A375 (cell line): ENCODE results near the gene OR10H4. TPM values are rescaled to one million over a fixed set of nuclear protein-coding genes. Genes with fewer than 3 reads are reported as not detected.

ENCODE experiments used
- total RNA-seq: library from RNA; depleted of rRNA; stranded (reverse); fragments of >200 nt; shearing (Covaris generic); gene quantifications from 2 replicates; pipeline ENCODE4 v1.2.3, GENCODE V29; 2014; rRNA removed

Gene OR10H4
- total RNA-seq = not detected in 2 replicates

GRCh38 chr19:15948223-15949058 is at the start of gene OR10H4:
OR10H4 (plus strand) TSS chr19:15949008; CDS start chr19:15949008, 0 bp downstream.

GRCh38 chr19:15934332-15935078 is 14.3 kb upstream of the OR10H4 start, which contains the start of gene CYP4F11:
CYP4F11 (minus strand) TSS chr19:15934529; CDS start chr19:15934408, 121 bp downstream.

Other genes starting within 250 kb of the OR10H4 start
- gene OR10H2, start 221.0 kb upstream of the OR10H4 start, total RNA-seq = not detected in 2 replicates
- not detected in 2 replicates for gene OR10H3, start 211.0 kb upstream of the OR10H4 start, total RNA-seq
- not detected in 2 replicates for gene OR10H5, start 161.3 kb upstream of the OR10H4 start, total RNA-seq
- not detected in 2 replicates for gene OR10H1, start 133.3 kb upstream of the OR10H4 start, total RNA-seq
- 0.26 and 0.42 TPM in 2 replicates for gene CYP4F2, start 50.9 kb upstream of the OR10H4 start, total RNA-seq
- gene CYP4F11, start 14.5 kb upstream of the OR10H4 start, total RNA-seq = 0.58 and 0.72 TPM in 2 replicates
- gene TPM4, start 127.5 kb downstream of the OR10H4 start, total RNA-seq = 351 and 372 TPM in 2 replicates
- gene RAB8A, start 162.9 kb downstream of the OR10H4 start, total RNA-seq = 55.5 and 62.9 TPM in 2 replicates
- not detected in 2 replicates for gene HSH2D, start 194.7 kb downstream of the OR10H4 start, total RNA-seq
- gene CIB3, start 224.5 kb downstream of the OR10H4 start, total RNA-seq = not detected in 2 replicates
- gene FAM32A, start 236.4 kb downstream of the OR10H4 start, total RNA-seq = 241 and 257 TPM in 2 replicates
- 129 and 132 TPM in 2 replicates for gene AP1M1, start 248.9 kb downstream of the OR10H4 start, total RNA-seq